EH (cell line): Measurements from ENCODE around the gene KISS1.
A peak's percentile ranks its signal among the peaks of the same experiment; 100 is the strongest.

Experiments
- DNase-seq: peaks from one replicate; pipeline ENCODE4 v3.0.0-alpha.2; 2015; ENCODE audit warnings: low read depth

The KISS1 gene

GRCh38 chr1:204191456-204191855 lies 4.8 kb downstream of the KISS1 start:
- DNase-seq, result no peak

GRCh38 chr1:204190212-204191211 lies 5.8 kb downstream of the KISS1 start:
- DNase-seq, result peak; percentile 60

- no peak for DNase-seq
Observed at GRCh38 chr1:204188959-204189639, 7.2 kb downstream of the KISS1 start.

- DNase-seq, result no peak
Observed at GRCh38 chr1:204186597-204186996, 9.7 kb downstream of the KISS1 start.

- DNase-seq, result no peak
Observed at GRCh38 chr1:204181116-204181515, 15.2 kb downstream of the KISS1 start.

- DNase-seq, result no peak
Observed at GRCh38 chr1:204180133-204180532, 16.2 kb downstream of the KISS1 start.

GRCh38 chr1:204178487-204179281 lies 17.6 kb downstream of the KISS1 start:
- DNase-seq, result no peak

GRCh38 chr1:204177133-204177532 lies 19.2 kb downstream of the KISS1 start:
- DNase-seq, result no peak

- DNase-seq, result no peak
Observed at GRCh38 chr1:204176049-204176448, 20.2 kb downstream of the KISS1 start.

GRCh38 chr1:204174958-204175357 lies 21.3 kb downstream of the KISS1 start:
- no peak for DNase-seq

- DNase-seq, result no peak
Observed at GRCh38 chr1:204172404-204173029, 23.8 kb downstream of the KISS1 start.

GRCh38 chr1:204171751-204172178 lies 24.5 kb downstream of the KISS1 start:
- peak; percentile 80 for DNase-seq

- no peak for DNase-seq
Observed at GRCh38 chr1:204170494-204171155, 25.7 kb downstream of the KISS1 start.

- DNase-seq, result no peak
Observed at GRCh38 chr1:204169858-204170257, 26.4 kb downstream of the KISS1 start.

GRCh38 chr1:204167730-204168129 lies 28.6 kb downstream of the KISS1 start:
- DNase-seq, result no peak

GRCh38 chr1:204166219-204166618 lies 30.1 kb downstream of the KISS1 start, which contains the start of gene REN:
REN (minus strand) TSS chr1:204166337; CDS start chr1:204166293, 44 bp downstream.
- no peak for DNase-seq

GRCh38 chr1:204162494-204163074 lies 33.7 kb downstream of the KISS1 start:
- peak; percentile 72 for DNase-seq

GRCh38 chr1:204161609-204162493 lies 34.4 kb downstream of the KISS1 start:
- no peak for DNase-seq

- no peak for DNase-seq
Observed at GRCh38 chr1:204157962-204158361, 38.3 kb downstream of the KISS1 start.

- DNase-seq, result no peak
Observed at GRCh38 chr1:204155881-204156280, 40.4 kb downstream of the KISS1 start.
